DOHH2 (cell line): ENCODE measurements around the gene APOBEC3B.

Source experiments
- H3F3A ChIP-seq: fragments of 200-600 bp; sonication (generic), shearing (Covaris generic); 2 replicates; pipeline ENCODE4 v1.6.0; 2016; ENCODE audit warnings: antibody characterized with exemption, mild to moderate bottlenecking; ENCODE audit not compliant: control insufficient read depth, insufficient read depth
- H3K27ac ChIP-seq: fragments of 200-600 bp; sonication (generic); 2 replicates; pipeline ENCODE4 v1.5.1; 2014; ENCODE audit warnings: low read depth, mild to moderate bottlenecking, low read length, moderate library complexity
- H3K27me3 ChIP-seq: fragments of 200-600 bp; sonication (generic); 2 replicates; pipeline ENCODE4 v1.6.1; 2014; ENCODE audit warnings: mild to moderate bottlenecking, low read length, mixed read lengths; ENCODE audit not compliant: control insufficient read depth
- H3K36me3 ChIP-seq: fragments of 200-600 bp; sonication (generic); 2 replicates; pipeline ENCODE4 v1.6.1; 2014; ENCODE audit warnings: mild to moderate bottlenecking, low read length, moderate library complexity, mixed read lengths; ENCODE audit not compliant: control insufficient read depth
- H3K4me1 ChIP-seq: fragments of 200-600 bp; sonication (generic); 2 replicates; pipeline ENCODE4 v1.6.1; 2014; ENCODE audit warnings: mild to moderate bottlenecking, low read length, mixed read lengths; ENCODE audit not compliant: control insufficient read depth
- H3K4me2 ChIP-seq: fragments of 200-600 bp; sonication (generic); 2 replicates; pipeline ENCODE4 v1.6.0; 2014; ENCODE audit warnings: mild to moderate bottlenecking, low read length, moderate library complexity
- H3K4me3 ChIP-seq: fragments of 200-600 bp; sonication (generic); 2 replicates; pipeline ENCODE4 v1.5.1; 2014; ENCODE audit warnings: mild to moderate bottlenecking, low read length, mixed read lengths
- H3K79me2 ChIP-seq: fragments of 200-600 bp; sonication (generic); 2 replicates; pipeline ENCODE4 v1.6.1; 2014; ENCODE audit warnings: mild to moderate bottlenecking, low read length, mixed read lengths; ENCODE audit not compliant: control insufficient read depth
- H3K9me2 ChIP-seq: fragments of 200-600 bp; sonication (generic); replicated peaks from 2 replicates; pipeline ENCODE4 v1.6.1; 2014; ENCODE audit warnings: mild to moderate bottlenecking, low read length, mixed read lengths; ENCODE audit not compliant: control insufficient read depth
- H3K9me3 ChIP-seq: fragments of 200-600 bp; sonication (generic); 2 replicates; pipeline ENCODE4 v1.6.1; 2014; ENCODE audit warnings: antibody characterized with exemption, low read length, mixed read lengths; ENCODE audit not compliant: control insufficient read depth, insufficient read depth
- H4K20me1 ChIP-seq: fragments of 200-600 bp; sonication (generic); 2 replicates; pipeline ENCODE4 v1.6.0; 2014; ENCODE audit warnings: low read depth, mild to moderate bottlenecking, antibody characterized with exemption, low read length, moderate library complexity; ENCODE audit not compliant: control insufficient read depth, insufficient read depth
- EZH2phosphoT487 ChIP-seq: fragments of 200-600 bp; sonication (generic); IDR thresholded peaks from 2 replicates; pipeline ENCODE4 v1.6.1; 2017; ENCODE audit warnings: borderline replicate concordance, mild to moderate bottlenecking, antibody characterized with exemption, low read length, moderate library complexity, mixed read lengths
- TF ChIP-seq, protein P1 (sequence below): fragments of 200-600 bp; sonication (generic); IDR thresholded peaks from one replicate; pipeline ENCODE4 v1.5.1; 2014; ENCODE audit warnings: antibody characterized with exemption, mild to moderate bottlenecking, low read depth, low read length; ENCODE audit not compliant: poor library complexity, severe bottlenecking

Gene APOBEC3B

DNA sequence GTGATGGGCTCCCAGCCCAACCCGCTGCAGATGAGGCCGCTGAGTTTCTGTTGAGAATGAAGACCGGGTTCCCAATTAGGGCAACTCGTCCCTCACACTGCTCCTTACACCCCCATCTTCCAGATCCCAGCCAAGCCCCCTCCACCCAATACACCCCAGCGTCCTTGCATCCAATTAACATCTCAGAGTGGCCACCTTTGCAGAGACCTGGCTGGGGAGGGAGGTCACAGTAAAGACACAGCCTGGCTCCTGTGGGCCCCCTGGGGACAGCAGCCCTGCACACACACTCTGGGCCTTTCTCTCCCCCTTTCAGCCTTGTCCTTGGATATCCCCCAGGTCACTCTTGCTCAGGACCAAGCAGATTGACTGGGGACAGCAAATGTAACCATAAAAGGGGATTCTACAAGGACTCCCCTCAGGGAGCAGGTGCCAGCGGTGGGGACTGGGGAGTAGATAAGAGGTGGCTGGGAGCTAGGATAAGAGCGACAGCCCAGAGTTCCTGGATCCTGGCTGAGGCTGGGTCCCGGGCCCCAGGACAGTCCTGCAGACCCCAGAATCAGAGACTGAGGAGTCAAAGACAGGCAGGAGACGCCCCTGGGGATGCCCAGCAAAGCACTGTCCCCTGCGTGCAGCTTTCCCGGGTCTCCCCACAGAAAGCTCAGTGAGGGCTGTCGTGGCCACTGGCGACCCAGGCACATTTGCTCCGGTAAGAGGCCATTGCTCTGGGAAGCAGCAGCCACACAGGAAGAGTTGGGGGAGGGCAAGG, 16.4 kb upstream of the APOBEC3B start:
- Histone ChIP-seq H4K20me1 (no peaks in the 10 kb centered on the region), H3K27me3 (peaks cover 32% of the 10 kb centered on the region), H3F3A (no peaks in the 10 kb centered on the region), H3K4me3 (no peak overlapping the region), H3K36me3 (no peaks in the 10 kb centered on the region), H3K79me2 (no peaks in the 10 kb centered on the region), H3K9me3 (no peaks in the 10 kb centered on the region), H3K27ac (no peak overlapping the region), H3K4me2 (no peak overlapping the region), H3K9me2 (no peaks in the 10 kb centered on the region), H3K4me1 (no peaks in the 10 kb centered on the region)
- no peak for TF ChIP-seq EZH2phosphoT487
- TF ChIP-seq, protein P1, sequence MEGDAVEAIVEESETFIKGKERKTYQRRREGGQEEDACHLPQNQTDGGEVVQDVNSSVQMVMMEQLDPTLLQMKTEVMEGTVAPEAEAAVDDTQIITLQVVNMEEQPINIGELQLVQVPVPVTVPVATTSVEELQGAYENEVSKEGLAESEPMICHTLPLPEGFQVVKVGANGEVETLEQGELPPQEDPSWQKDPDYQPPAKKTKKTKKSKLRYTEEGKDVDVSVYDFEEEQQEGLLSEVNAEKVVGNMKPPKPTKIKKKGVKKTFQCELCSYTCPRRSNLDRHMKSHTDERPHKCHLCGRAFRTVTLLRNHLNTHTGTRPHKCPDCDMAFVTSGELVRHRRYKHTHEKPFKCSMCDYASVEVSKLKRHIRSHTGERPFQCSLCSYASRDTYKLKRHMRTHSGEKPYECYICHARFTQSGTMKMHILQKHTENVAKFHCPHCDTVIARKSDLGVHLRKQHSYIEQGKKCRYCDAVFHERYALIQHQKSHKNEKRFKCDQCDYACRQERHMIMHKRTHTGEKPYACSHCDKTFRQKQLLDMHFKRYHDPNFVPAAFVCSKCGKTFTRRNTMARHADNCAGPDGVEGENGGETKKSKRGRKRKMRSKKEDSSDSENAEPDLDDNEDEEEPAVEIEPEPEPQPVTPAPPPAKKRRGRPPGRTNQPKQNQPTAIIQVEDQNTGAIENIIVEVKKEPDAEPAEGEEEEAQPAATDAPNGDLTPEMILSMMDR = no peak

DNA sequence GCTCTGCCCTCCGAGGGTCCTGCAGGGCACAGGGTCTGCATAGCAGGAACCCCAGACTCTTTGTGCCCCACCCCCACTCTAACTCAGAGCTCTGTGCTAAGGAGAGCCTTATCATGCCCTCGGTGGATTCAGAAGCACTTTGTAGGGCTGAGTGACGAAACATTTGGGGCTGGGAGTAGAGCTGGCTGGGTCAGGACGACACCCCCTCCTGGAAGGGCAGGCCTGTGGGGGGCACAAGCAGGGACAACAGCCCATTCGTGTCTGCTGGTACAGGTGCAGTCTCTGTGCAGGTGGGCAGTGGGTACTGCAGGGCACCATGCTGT, 15.8 kb upstream of the APOBEC3B start:
- Histone ChIP-seq H3K4me1 (no peaks in the 10 kb centered on the region), H3K27ac (no peak overlapping the region)
- TF ChIP-seq EZH2phosphoT487 = no peak
- TF ChIP-seq, protein P1 = no peak

DNA sequence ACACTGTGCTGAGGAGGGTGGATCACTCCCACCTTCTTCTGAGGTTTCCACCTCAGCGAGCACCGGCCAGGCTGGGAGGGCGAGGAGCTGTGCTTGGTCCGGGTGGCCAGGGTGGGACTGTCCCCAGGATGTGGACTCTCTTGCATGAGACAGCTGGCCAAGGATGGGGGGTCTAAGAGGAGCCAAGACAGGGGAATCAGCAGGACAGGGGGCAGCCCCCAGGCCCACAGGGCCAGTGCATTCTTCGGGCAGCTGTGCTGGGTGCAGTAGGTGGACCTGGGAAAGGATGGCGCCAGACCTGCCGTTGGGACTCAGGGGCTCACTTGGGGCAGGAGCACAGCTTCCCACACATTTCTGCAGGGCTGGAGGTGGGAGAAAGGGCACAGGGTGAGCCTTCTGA, 15.2 kb upstream of the APOBEC3B start:
- no peaks in the 10 kb centered on the region for H3K79me2 ChIP-seq
- H3K9me3 ChIP-seq = no peaks in the 10 kb centered on the region
- TF ChIP-seq, protein P1 = no peak
- no peak for TF ChIP-seq EZH2phosphoT487
- no peaks in the 10 kb centered on the region for H3K36me3 ChIP-seq
- H3K4me1 ChIP-seq = no peaks in the 10 kb centered on the region
- peaks cover 38% of the 10 kb centered on the region for H3K27me3 ChIP-seq
- no peak overlapping the region for H3K4me2 ChIP-seq
- no peaks in the 10 kb centered on the region for H4K20me1 ChIP-seq
- H3F3A ChIP-seq = no peaks in the 10 kb centered on the region
- no peak overlapping the region for H3K4me3 ChIP-seq
- H3K27ac ChIP-seq = no peak overlapping the region
- no peaks in the 10 kb centered on the region for H3K9me2 ChIP-seq

More for the DNA sequence above, 15.8 kb upstream of the APOBEC3B start:
- Histone ChIP-seq H3K27me3 (peaks cover 34% of the 10 kb centered on the region), H3K9me2 (no peaks in the 10 kb centered on the region), H3K9me3 (no peaks in the 10 kb centered on the region), H3K4me3 (no peak overlapping the region), H3F3A (no peaks in the 10 kb centered on the region), H4K20me1 (no peaks in the 10 kb centered on the region), H3K79me2 (no peaks in the 10 kb centered on the region), H3K36me3 (no peaks in the 10 kb centered on the region), H3K4me2 (no peak overlapping the region)
